GM12878 (cell line): ENCODE measurements around the gene CCDC9. TPM values are rescaled to one million over a fixed set of nuclear protein-coding genes. Genes with fewer than 3 reads are reported as not detected.

Experiments
- CREB1 ChIP-seq: IDR thresholded peaks from 2 replicates; pipeline ENCODE4 v1.6.1; 2012; ENCODE audit warnings: low read depth, mild to moderate bottlenecking, inconsistent platforms
- CUX1 ChIP-seq: IDR thresholded peaks from 2 replicates; pipeline ENCODE4 v1.6.1; 2012; ENCODE audit warnings: improper control_type of control experiment, low read depth, low read length; ENCODE audit not compliant: insufficient replicate concordance
- ELK1 ChIP-seq: IDR thresholded peaks from 2 replicates; pipeline ENCODE4 v1.6.1; 2012; ENCODE audit warnings: low read depth, low read length, improper control_type of control experiment
- FOS ChIP-seq: IDR thresholded peaks from 3 replicates; pipeline ENCODE4 v1.6.1; 2011; ENCODE audit warnings: borderline replicate concordance; ENCODE audit not compliant: insufficient read length; ENCODE audit errors: extremely low read depth
- IKZF1 ChIP-seq: fragments of 450-650 bp; conservative IDR thresholded peaks from 2 replicates; pipeline ENCODE4 v1.6.1; 2017; ENCODE audit warnings: antibody characterized with exemption, mild to moderate bottlenecking
- NBN ChIP-seq: fragments of 450-650 bp; IDR thresholded peaks from 2 replicates; pipeline ENCODE4 v1.6.1; 2016
- RCOR1 ChIP-seq: conservative IDR thresholded peaks from 2 replicates; pipeline ENCODE4 v1.6.1; 2012; ENCODE audit warnings: low read depth, low read length, improper control_type of control experiment
- RUNX3 ChIP-seq: IDR thresholded peaks from 2 replicates; pipeline ENCODE4 v1.6.1; 2012; ENCODE audit warnings: low read length, inconsistent platforms
- SMARCA5 ChIP-seq: fragments of 450-650 bp; IDR thresholded peaks from 2 replicates; pipeline ENCODE4 v1.6.1; 2017; ENCODE audit warnings: mild to moderate bottlenecking
- SP1 ChIP-seq: IDR thresholded peaks from one replicate; pipeline ENCODE4 v1.6.1; 2011; ENCODE audit warnings: low read depth, low read length
- SREBF2 ChIP-seq: IDR thresholded peaks from 2 replicates; pipeline ENCODE4 v1.6.1; 2012; ENCODE audit warnings: mild to moderate bottlenecking, low read length
- TCF3 ChIP-seq: IDR thresholded peaks from 2 replicates; pipeline ENCODE4 v1.6.1; 2012; ENCODE audit warnings: low read depth, mild to moderate bottlenecking, low read length, borderline replicate concordance; ENCODE audit not compliant: insufficient read depth
- WRNIP1 ChIP-seq: IDR thresholded peaks from 2 replicates; pipeline ENCODE4 v1.6.1; 2011; ENCODE audit warnings: low read depth, low read length, improper control_type of control experiment, borderline replicate concordance
- ZBTB4 ChIP-seq: fragments of 450-650 bp; formaldehyde crosslinking; IDR thresholded peaks from 2 replicates; pipeline ENCODE4 v1.4.0; 2022; ENCODE audit warnings: mild to moderate bottlenecking, moderate library complexity
- ZNF622 ChIP-seq: fragments of 450-650 bp; IDR thresholded peaks from 2 replicates; pipeline ENCODE4 v1.6.1; 2017; ENCODE audit warnings: mild to moderate bottlenecking, inconsistent platforms
- ZNF687 ChIP-seq: fragments of 450-650 bp; IDR thresholded peaks from 2 replicates; pipeline ENCODE4 v1.6.1; 2017; ENCODE audit warnings: mild to moderate bottlenecking, moderate library complexity
- polyA plus RNA-seq, 11 experiments: library from polyadenylated mRNA; depleted of rRNA in 4 of 11; unstranded in 6 of 11; stranded (reverse) in 5 of 11; fragments of >200 nt; fragmentation: Nextera tagmentation in 4 of 11; fragmentation: Illumina TruSeq in 1 of 11; extraction: Ambion mirVana in 4 of 11; extraction: Trizol in 1 of 11; gene quantifications; 1 replicate in 1 of 11; 2 replicates in 10 of 11; pipeline versions ENCODE4 v1.2.1 to v1.2.3, GENCODE V29; 2011 to 2016; ENCODE audit warnings: inconsistent platforms in 2 of 11, missing spikeins in 2 of 11, low read depth in 1 of 11
- total RNA-seq, 4 experiments: library from RNA; depleted of rRNA in 3 of 4; stranded (reverse); fragments of >200 nt in 3 of 4; fragmentation: Illumina TruSeq in 1 of 4; extraction: Trizol in 1 of 4; gene quantifications; 2 replicates each; pipeline versions ENCODE4 v1.2.1 to v1.2.3, GENCODE V29; 2013 to 2021

The CCDC9 gene
- total and polyA plus RNA-seq, 10 of the 15 experiments (the other 5 are each of a cell fraction or from before 2014, with no cell fraction given), result 0.18 to 17.5 (median 7.1) TPM; not detected in 1

- TF ChIP-seq ZBTB4 (CRISPR knock-in tag), result no peak
- no peak for TF ChIP-seq SMARCA5
- no peak for TF ChIP-seq ZNF687
- peak; percentile 95 for TF ChIP-seq ELK1
- TF ChIP-seq SP1, result peak; percentile 39
- TF ChIP-seq RUNX3, result peak; percentile 86
- TF ChIP-seq IKZF1, result peak; percentile 93
- 0 out of 2 replicates have a peak, but pooled peaks have one; percentile 50 for TF ChIP-seq SREBF2
- TF ChIP-seq CUX1, result no peak
- peak; percentile 37; the same call in 1 of the 2 replicates for TF ChIP-seq TCF3
- no peak for TF ChIP-seq FOS
- peak; percentile 96 for TF ChIP-seq CREB1
- TF ChIP-seq NBN, result peak; percentile 85
- TF ChIP-seq RCOR1, result no peak
- no peak for TF ChIP-seq ZNF622
- no peak for TF ChIP-seq WRNIP1
Measured at GRCh38 chr19:47255879-47256692, at the start of gene CCDC9 (continued).
